MM.1S (cell line): ENCODE data around the gene FBLIM1.

Source experiments
- DNase-seq: peaks from one replicate; pipeline ENCODE4 v3.0.0-alpha.2; 2015
- H2AFZ ChIP-seq: fragments of 300-600 bp; sonication (generic); 2 replicates; pipeline ENCODE4 v1.6.0; 2016; ENCODE audit warnings: antibody characterized with exemption, low read length
- H3F3A ChIP-seq: fragments of 300-600 bp; sonication (generic); 2 replicates; pipeline ENCODE4 v1.6.1; 2016; ENCODE audit warnings: mild to moderate bottlenecking, antibody characterized with exemption, low read length, moderate library complexity, mixed read lengths; ENCODE audit not compliant: insufficient read depth
- H3K27ac ChIP-seq: fragments of 300-600 bp; sonication (generic); 2 replicates; pipeline ENCODE4 v1.5.1; 2016; ENCODE audit warnings: mild to moderate bottlenecking, low read length
- H3K27me3 ChIP-seq: fragments of 300-600 bp; sonication (generic); replicated peaks from 2 replicates; pipeline ENCODE4 v1.6.0; 2016; ENCODE audit warnings: low read length; ENCODE audit not compliant: insufficient read depth
- H3K36me3 ChIP-seq: fragments of 300-600 bp; sonication (generic); replicated peaks from 2 replicates; pipeline ENCODE4 v1.6.1; 2016; ENCODE audit warnings: mild to moderate bottlenecking, low read length, mixed read lengths; ENCODE audit not compliant: insufficient read depth
- H3K4me1 ChIP-seq: fragments of 300-600 bp; sonication (generic); 2 replicates; pipeline ENCODE4 v1.6.1; 2016; ENCODE audit warnings: low read length, mixed read lengths
- H3K4me2 ChIP-seq: fragments of 300-600 bp; sonication (generic); 2 replicates; pipeline ENCODE4 v1.6.0; 2016; ENCODE audit warnings: low read depth, low read length
- H3K4me3 ChIP-seq: fragments of 300-600 bp; sonication (generic); 2 replicates; pipeline ENCODE4 v1.5.1; 2016; ENCODE audit warnings: low read length, mixed read lengths
- H3K79me2 ChIP-seq: fragments of 300-600 bp; sonication (generic); 2 replicates; pipeline ENCODE4 v1.6.1; 2016; ENCODE audit warnings: mixed run types, low read length, mixed read lengths
- H3K9ac ChIP-seq: fragments of 300-600 bp; sonication (generic); 2 replicates; pipeline ENCODE4 v1.6.1; 2016; ENCODE audit warnings: low read length, mixed read lengths
- H3K9me2 ChIP-seq: fragments of 300-600 bp; sonication (generic); replicated peaks from 2 replicates; pipeline ENCODE4 v1.6.1; 2016; ENCODE audit warnings: mild to moderate bottlenecking, low read length, mixed read lengths; ENCODE audit not compliant: insufficient read depth
- H3K9me3 ChIP-seq: fragments of 300-600 bp; sonication (generic); replicated peaks from 2 replicates; pipeline ENCODE4 v1.6.1; 2016; ENCODE audit warnings: mild to moderate bottlenecking, low read length, mixed read lengths; ENCODE audit not compliant: insufficient read depth
- H4K20me1 ChIP-seq: fragments of 300-600 bp; sonication (generic); 2 replicates; pipeline ENCODE4 v1.6.1; 2016; ENCODE audit warnings: mild to moderate bottlenecking, low read length, moderate library complexity, mixed read lengths; ENCODE audit not compliant: insufficient read depth
- EZH2 ChIP-seq: fragments of 300-600 bp; sonication (generic); optimal IDR thresholded peaks from 2 replicates; pipeline ENCODE3; 2017; ENCODE audit warnings: low read depth, mild to moderate bottlenecking, antibody characterized with exemption, low read length, mixed read lengths
- EZH2phosphoT487 ChIP-seq: fragments of 300-600 bp; sonication (generic); IDR thresholded peaks from 2 replicates; pipeline ENCODE4 v1.6.1; 2018; ENCODE audit warnings: antibody characterized with exemption, low read length
- TF ChIP-seq, protein P1 (sequence below): fragments of 300-600 bp; sonication (generic); IDR thresholded peaks from 2 replicates; pipeline ENCODE4 v1.5.1; 2016; ENCODE audit warnings: antibody characterized with exemption, low read length, mixed read lengths

Gene FBLIM1

DNA sequence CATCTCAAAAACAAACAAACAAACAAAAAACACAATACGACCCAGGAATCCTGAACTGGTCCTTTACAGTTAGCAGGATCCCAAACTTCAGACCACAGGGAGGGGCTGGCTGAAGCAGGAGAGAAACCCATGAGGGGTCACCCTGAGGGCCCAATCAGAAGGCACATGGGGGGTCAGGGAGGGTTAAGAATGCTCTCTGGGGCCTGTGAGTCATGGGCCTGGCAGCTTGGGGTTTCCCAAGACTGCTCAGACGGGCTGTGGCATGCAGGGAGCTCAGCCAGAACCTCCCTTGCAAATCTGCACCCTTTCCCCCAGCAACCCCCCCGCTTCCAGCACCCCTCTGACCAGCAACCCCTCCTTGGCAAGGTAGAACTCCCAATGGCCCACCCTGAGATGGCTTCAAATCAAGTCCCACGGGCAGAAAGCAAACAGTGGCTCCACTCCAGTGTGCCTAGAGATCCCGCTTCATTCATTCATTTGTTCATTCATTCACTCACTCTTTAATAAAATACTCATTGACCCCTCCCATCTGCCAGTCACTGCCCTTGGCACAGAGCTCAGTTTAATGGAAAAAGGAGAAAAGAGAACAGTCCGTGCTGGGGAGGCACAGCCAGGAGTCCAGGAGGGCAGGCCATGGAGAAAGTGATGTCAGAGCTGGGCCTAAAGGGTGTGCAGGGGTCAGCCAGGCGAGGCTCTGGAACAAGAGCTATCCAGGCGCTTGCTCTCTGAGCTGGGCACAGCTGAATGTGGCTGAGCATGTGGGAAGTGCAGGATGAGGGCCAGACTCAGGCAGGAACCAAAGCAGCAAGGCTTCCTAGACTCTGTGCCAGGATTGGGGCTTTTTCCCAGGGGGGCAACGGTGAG is 40.6 kb downstream of the FBLIM1 start:
- Histone ChIP-seq H2AFZ (no peak overlapping the region), H4K20me1 (no peaks in the 10 kb centered on the region), H3K27ac (no peak overlapping the region), H3K9me2 (no peaks in the 10 kb centered on the region), H3F3A (no peaks in the 10 kb centered on the region), H3K36me3 (no peaks in the 10 kb centered on the region), H3K79me2 (no peaks in the 10 kb centered on the region), H3K27me3 (no peaks in the 10 kb centered on the region), H3K4me1 (no peaks in the 10 kb centered on the region), H3K4me3 (no peak overlapping the region), H3K9ac (no peak overlapping the region), H3K4me2 (no peak overlapping the region), H3K9me3 (no peaks in the 10 kb centered on the region)
- DNase-seq = no peak
- no peak for TF ChIP-seq EZH2
- TF ChIP-seq, protein P1, sequence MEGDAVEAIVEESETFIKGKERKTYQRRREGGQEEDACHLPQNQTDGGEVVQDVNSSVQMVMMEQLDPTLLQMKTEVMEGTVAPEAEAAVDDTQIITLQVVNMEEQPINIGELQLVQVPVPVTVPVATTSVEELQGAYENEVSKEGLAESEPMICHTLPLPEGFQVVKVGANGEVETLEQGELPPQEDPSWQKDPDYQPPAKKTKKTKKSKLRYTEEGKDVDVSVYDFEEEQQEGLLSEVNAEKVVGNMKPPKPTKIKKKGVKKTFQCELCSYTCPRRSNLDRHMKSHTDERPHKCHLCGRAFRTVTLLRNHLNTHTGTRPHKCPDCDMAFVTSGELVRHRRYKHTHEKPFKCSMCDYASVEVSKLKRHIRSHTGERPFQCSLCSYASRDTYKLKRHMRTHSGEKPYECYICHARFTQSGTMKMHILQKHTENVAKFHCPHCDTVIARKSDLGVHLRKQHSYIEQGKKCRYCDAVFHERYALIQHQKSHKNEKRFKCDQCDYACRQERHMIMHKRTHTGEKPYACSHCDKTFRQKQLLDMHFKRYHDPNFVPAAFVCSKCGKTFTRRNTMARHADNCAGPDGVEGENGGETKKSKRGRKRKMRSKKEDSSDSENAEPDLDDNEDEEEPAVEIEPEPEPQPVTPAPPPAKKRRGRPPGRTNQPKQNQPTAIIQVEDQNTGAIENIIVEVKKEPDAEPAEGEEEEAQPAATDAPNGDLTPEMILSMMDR = no peak
- no peak for TF ChIP-seq EZH2phosphoT487

DNA sequence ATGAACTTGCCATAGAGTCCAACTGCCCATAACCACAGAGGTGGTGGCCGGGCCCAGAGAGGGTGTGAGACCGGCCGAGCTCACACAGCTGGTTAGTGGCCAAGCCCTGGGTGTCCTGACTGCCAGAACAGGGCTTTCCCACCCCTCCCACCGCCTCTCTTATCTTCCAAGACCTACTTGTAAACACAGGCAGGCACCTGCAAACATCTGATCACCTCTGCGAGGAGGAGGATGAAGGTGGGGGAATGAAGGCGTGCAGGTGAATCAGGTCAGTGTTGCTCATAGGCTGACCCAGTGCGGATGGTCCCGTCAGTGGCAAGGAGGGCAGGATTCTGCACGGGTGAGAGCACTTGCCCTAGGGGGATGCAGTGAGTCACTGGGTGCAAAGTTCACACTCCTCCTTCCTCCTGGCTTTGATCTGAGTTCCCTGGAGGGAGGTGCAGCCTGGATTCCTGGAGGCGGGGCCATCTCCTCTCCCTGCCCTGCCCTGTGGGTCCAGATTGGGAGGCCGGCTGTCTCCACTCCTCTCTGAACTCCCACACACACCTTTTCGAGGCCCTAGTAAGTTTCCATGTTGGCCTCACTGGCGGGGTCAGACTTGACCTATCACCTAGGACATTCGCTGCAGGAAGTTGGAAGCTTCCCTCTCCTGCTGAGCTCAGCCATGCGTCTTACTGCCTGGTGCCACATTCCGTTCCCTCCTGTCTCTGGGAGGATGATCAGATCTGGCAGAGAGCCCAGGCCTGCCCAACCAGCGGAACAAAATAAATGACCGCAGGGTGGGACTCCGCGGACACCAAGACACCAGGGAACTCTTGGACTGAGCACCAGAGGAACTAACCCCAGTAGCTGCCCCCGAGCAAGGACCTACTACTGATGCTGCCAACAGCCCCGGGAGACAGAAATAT is 41.6 kb downstream of the FBLIM1 start:
- no peaks in the 10 kb centered on the region for H3K36me3 ChIP-seq
- no peaks in the 10 kb centered on the region for H3K79me2 ChIP-seq
- no peak overlapping the region for H3K4me3 ChIP-seq
- H3K4me2 ChIP-seq = no peak overlapping the region
- no peaks in the 10 kb centered on the region for H4K20me1 ChIP-seq
- no peak overlapping the region for H3K9ac ChIP-seq
- no peak overlapping the region for H3K27ac ChIP-seq
- H2AFZ ChIP-seq = no peak overlapping the region
- H3K9me3 ChIP-seq = no peaks in the 10 kb centered on the region
- TF ChIP-seq EZH2phosphoT487 (no peak), EZH2 (no peak)
- TF ChIP-seq, protein P1 = no peak
- H3K27me3 ChIP-seq = no peaks in the 10 kb centered on the region
- H3F3A ChIP-seq = no peaks in the 10 kb centered on the region
- no peak for DNase-seq
- no peaks in the 10 kb centered on the region for H3K9me2 ChIP-seq
- no peaks in the 10 kb centered on the region for H3K4me1 ChIP-seq

DNA sequence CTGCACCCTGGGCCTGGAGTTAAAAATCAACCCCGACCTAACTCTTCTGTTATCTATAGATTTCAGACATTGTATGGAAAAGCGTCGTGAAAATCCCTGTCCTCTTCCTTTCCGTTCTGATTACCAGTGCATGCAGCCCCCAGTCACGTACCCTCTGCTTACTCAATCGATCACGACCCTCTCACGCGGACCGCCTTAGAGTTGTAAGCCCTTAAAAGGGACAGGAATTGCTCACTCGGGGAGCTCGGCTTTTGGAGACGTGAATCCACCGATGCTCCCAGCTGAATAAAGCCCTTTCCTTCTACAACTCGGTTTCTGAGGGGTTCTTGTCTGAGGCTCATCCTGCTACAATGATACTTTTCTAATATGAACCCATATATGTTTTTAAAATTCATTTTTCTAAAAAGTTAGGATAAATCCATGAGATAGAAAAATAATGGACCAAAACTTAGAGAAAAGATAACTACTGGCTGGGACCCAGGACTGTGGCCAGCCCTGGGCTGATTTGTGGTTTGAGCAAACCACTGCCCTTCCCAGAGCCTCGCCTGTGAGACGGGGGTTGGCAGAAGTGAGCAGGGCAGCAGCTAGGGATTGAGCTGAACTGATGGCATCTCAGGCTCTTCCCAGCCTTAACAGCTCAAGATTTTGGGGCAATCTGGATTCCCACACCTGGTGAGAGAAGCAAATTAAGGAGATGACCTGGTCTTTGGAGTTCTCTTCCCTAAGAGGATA is 43.8 kb downstream of the FBLIM1 start:
- no peaks in the 10 kb centered on the region for H3K79me2 ChIP-seq
- H3F3A ChIP-seq = no peaks in the 10 kb centered on the region
- no peak overlapping the region for H2AFZ ChIP-seq
- H3K27ac ChIP-seq = no peak overlapping the region
- H3K9me3 ChIP-seq = no peaks in the 10 kb centered on the region
- H3K4me2 ChIP-seq = no peak overlapping the region
- H3K9ac ChIP-seq = no peak overlapping the region
- no peaks in the 10 kb centered on the region for H3K4me1 ChIP-seq
- DNase-seq = no peak
- H3K36me3 ChIP-seq = no peaks in the 10 kb centered on the region
- TF ChIP-seq, protein P1 = no peak
- TF ChIP-seq EZH2 = no peak
- TF ChIP-seq EZH2phosphoT487 = no peak
- no peaks in the 10 kb centered on the region for H3K9me2 ChIP-seq
- no peaks in the 10 kb centered on the region for H4K20me1 ChIP-seq
- H3K27me3 ChIP-seq = no peaks in the 10 kb centered on the region
- H3K4me3 ChIP-seq = no peak overlapping the region
